ENCODE data around the gene LAMA3.
A peak's percentile ranks its signal among the peaks of the same experiment; 100 is the strongest.

LAMA3 gene

GRCh38 chr18:23966909-23967308 is 277.7 kb downstream of the LAMA3 start:
- peaks cover 33% of the 10 kb centered on the region for H3K4me1 Mint-ChIP-seq (ENCODE audit: low read depth)
- no peak overlapping the region for H3K27ac Mint-ChIP-seq
- no peak overlapping the region for H3K4me3 Mint-ChIP-seq
- no peaks in the 10 kb centered on the region for H3K27me3 Mint-ChIP-seq
- H3K36me3 Mint-ChIP-seq (ENCODE audit: low read depth): no peaks in the 10 kb centered on the region
- H3K9me3 Mint-ChIP-seq: no peaks in the 10 kb centered on the region
- intact Hi-C loops (cut with micrococcal nuclease): no loop called here

GRCh38 chr18:23967321-23968089 is 278.3 kb downstream of the LAMA3 start:
- H3K27ac Mint-ChIP-seq: no peak overlapping the region
- intact Hi-C loops (cut with micrococcal nuclease): no loop called here

GRCh38 chr18:23968638-23969604 is 279.7 kb downstream of the LAMA3 start:
- Mint-ChIP-seq H3K4me3 (no peak overlapping the region), H3K4me1 (ENCODE audit: low read depth) (peaks cover 33% of the 10 kb centered on the region), H3K36me3 (ENCODE audit: low read depth) (no peaks in the 10 kb centered on the region), H3K27ac (no peak overlapping the region), H3K27me3 (no peaks in the 10 kb centered on the region), H3K9me3 (no peaks in the 10 kb centered on the region)
- intact Hi-C loops (cut with micrococcal nuclease): no loop called here

More at GRCh38 chr18:23967321-23968089, 278.3 kb downstream of the LAMA3 start:
- Mint-ChIP-seq H3K4me1 (ENCODE audit: low read depth) (peaks cover 33% of the 10 kb centered on the region), H3K27me3 (no peaks in the 10 kb centered on the region), H3K4me3 (no peak overlapping the region), H3K9me3 (no peaks in the 10 kb centered on the region), H3K36me3 (ENCODE audit: low read depth) (no peaks in the 10 kb centered on the region)

GRCh38 chr18:23969664-23970063 is 280.4 kb downstream of the LAMA3 start:
- H3K4me1 Mint-ChIP-seq (ENCODE audit: low read depth): peaks cover 33% of the 10 kb centered on the region
- H3K9me3 Mint-ChIP-seq: no peaks in the 10 kb centered on the region
- no peaks in the 10 kb centered on the region for H3K36me3 Mint-ChIP-seq (ENCODE audit: low read depth)
- H3K4me3 Mint-ChIP-seq: no peak overlapping the region
- H3K27ac Mint-ChIP-seq: no peak overlapping the region
- intact Hi-C loops (cut with micrococcal nuclease): no loop called here
- peaks cover 2% of the 10 kb centered on the region for H3K27me3 Mint-ChIP-seq

GRCh38 chr18:23970161-23971096 is 281.2 kb downstream of the LAMA3 start:
- no peaks in the 10 kb centered on the region for H3K9me3 Mint-ChIP-seq
- peaks cover 3% of the 10 kb centered on the region for H3K27me3 Mint-ChIP-seq
- H3K4me3 Mint-ChIP-seq: no peak overlapping the region
- peak overlapping the region; percentile 25 for H3K27ac Mint-ChIP-seq
- H3K36me3 Mint-ChIP-seq (ENCODE audit: low read depth): no peaks in the 10 kb centered on the region
- intact Hi-C loops (cut with micrococcal nuclease): no loop called here
- H3K4me1 Mint-ChIP-seq (ENCODE audit: low read depth): peaks cover 30% of the 10 kb centered on the region

- no peak overlapping the region for H3K27ac Mint-ChIP-seq
- intact Hi-C loops (cut with micrococcal nuclease): no loop called here
- H3K4me1 Mint-ChIP-seq (ENCODE audit: low read depth): peaks cover 27% of the 10 kb centered on the region
- H3K36me3 Mint-ChIP-seq (ENCODE audit: low read depth): no peaks in the 10 kb centered on the region
- peaks cover 3% of the 10 kb centered on the region for H3K27me3 Mint-ChIP-seq
- H3K4me3 Mint-ChIP-seq: no peak overlapping the region
- no peaks in the 10 kb centered on the region for H3K9me3 Mint-ChIP-seq
These were observed 281.8 kb downstream of the LAMA3 start for GRCh38 chr18:23971097-23971440.

- H3K4me1 Mint-ChIP-seq (ENCODE audit: low read depth): peaks cover 25% of the 10 kb centered on the region
- no peak overlapping the region for H3K4me3 Mint-ChIP-seq
- H3K27ac Mint-ChIP-seq: no peak overlapping the region
- peaks cover 3% of the 10 kb centered on the region for H3K27me3 Mint-ChIP-seq
- no peaks in the 10 kb centered on the region for H3K9me3 Mint-ChIP-seq
- no peaks in the 10 kb centered on the region for H3K36me3 Mint-ChIP-seq (ENCODE audit: low read depth)
- intact Hi-C loops (cut with micrococcal nuclease): no loop called here
These were observed 282.5 kb downstream of the LAMA3 start for GRCh38 chr18:23971666-23972230.

- no peak overlapping the region for H3K4me3 Mint-ChIP-seq
- no peak overlapping the region for H3K27ac Mint-ChIP-seq
- H3K27me3 Mint-ChIP-seq: peaks cover 3% of the 10 kb centered on the region
- H3K9me3 Mint-ChIP-seq: no peaks in the 10 kb centered on the region
- peaks cover 18% of the 10 kb centered on the region for H3K4me1 Mint-ChIP-seq (ENCODE audit: low read depth)
- H3K36me3 Mint-ChIP-seq (ENCODE audit: low read depth): no peaks in the 10 kb centered on the region
- intact Hi-C loops (cut with micrococcal nuclease): no loop called here
These were observed 283.2 kb downstream of the LAMA3 start for GRCh38 chr18:23972453-23972852.

- no peaks in the 10 kb centered on the region for H3K9me3 Mint-ChIP-seq
- H3K27ac Mint-ChIP-seq: no peak overlapping the region
- H3K27me3 Mint-ChIP-seq: peaks cover 5% of the 10 kb centered on the region
- no peak overlapping the region for H3K4me3 Mint-ChIP-seq
- no peaks in the 10 kb centered on the region for H3K36me3 Mint-ChIP-seq (ENCODE audit: low read depth)
- peaks cover 9% of the 10 kb centered on the region for H3K4me1 Mint-ChIP-seq (ENCODE audit: low read depth)
- intact Hi-C loops (cut with micrococcal nuclease): no loop called here
These were observed 287.9 kb downstream of the LAMA3 start for GRCh38 chr18:23977103-23977502.

GRCh38 chr18:23977719-23978483 is 288.6 kb downstream of the LAMA3 start:
- H3K4me3 Mint-ChIP-seq: no peak overlapping the region
- no peak overlapping the region for H3K27ac Mint-ChIP-seq
- no peaks in the 10 kb centered on the region for H3K36me3 Mint-ChIP-seq (ENCODE audit: low read depth)
- H3K4me1 Mint-ChIP-seq (ENCODE audit: low read depth): peaks cover 9% of the 10 kb centered on the region
- intact Hi-C loops (cut with micrococcal nuclease): no loop called here
- no peaks in the 10 kb centered on the region for H3K9me3 Mint-ChIP-seq
- peaks cover 5% of the 10 kb centered on the region for H3K27me3 Mint-ChIP-seq

GRCh38 chr18:23981369-23981980 is 292.2 kb downstream of the LAMA3 start:
- Mint-ChIP-seq H3K36me3 (ENCODE audit: low read depth) (no peaks in the 10 kb centered on the region), H3K27ac (no peak overlapping the region), H3K4me1 (ENCODE audit: low read depth) (peaks cover 9% of the 10 kb centered on the region), H3K9me3 (no peaks in the 10 kb centered on the region), H3K27me3 (peaks cover 2% of the 10 kb centered on the region), H3K4me3 (no peak overlapping the region)
- intact Hi-C loops (cut with micrococcal nuclease): no loop called here

- H3K9me3 Mint-ChIP-seq: no peaks in the 10 kb centered on the region
- H3K27ac Mint-ChIP-seq: no peak overlapping the region
- H3K36me3 Mint-ChIP-seq (ENCODE audit: low read depth): no peaks in the 10 kb centered on the region
- no peak overlapping the region for H3K4me3 Mint-ChIP-seq
- peaks cover 9% of the 10 kb centered on the region for H3K4me1 Mint-ChIP-seq (ENCODE audit: low read depth)
- intact Hi-C loops (cut with micrococcal nuclease): no loop called here
- H3K27me3 Mint-ChIP-seq: peaks cover 2% of the 10 kb centered on the region
These were observed 293.2 kb downstream of the LAMA3 start for GRCh38 chr18:23982155-23983079.

Measured in dendritic cell treated with granulocyte-macrophage colony-stimulating factor and Interleukin-4, amounts not matched to agents 40 ng/mL and 50 ng/mL, for 4 days (primary cell).